ENCODE results near the gene ZG16B. TPM values are rescaled to one million over a fixed set of nuclear protein-coding genes. Genes with fewer than 3 reads are reported as not detected.
A peak's percentile ranks its signal among the peaks of the same experiment; 100 is the strongest.

Gene ZG16B
- total RNA-seq, 1 experiment from 2014 or later, result 8.6 TPM

DNA sequence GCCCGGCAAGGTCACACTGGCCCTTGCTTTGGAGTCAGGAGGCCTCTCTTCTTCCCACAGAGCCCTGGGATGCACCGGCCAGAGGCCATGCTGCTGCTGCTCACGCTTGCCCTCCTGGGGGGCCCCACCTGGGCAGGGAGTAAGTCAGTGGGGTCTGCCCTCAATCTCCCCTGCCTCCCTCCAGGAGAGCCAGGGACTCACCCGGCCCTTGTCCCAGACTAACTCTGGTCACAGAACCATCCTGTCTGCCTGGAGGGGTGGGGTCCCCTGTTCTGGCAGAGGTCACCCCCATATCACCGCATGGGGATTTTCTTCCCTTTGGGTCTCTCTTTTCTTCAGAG, 222 bp downstream of the ZG16B start:
- peak; percentile 51; the same call in 1 of the 2 replicates for ATAC-seq
- H3K27me3 ChIP-seq (ENCODE audit: low read length), result no peaks in the 10 kb centered on the region
- intact Hi-C loops (cut with micrococcal nuclease), result no loop called here
- H3F3A ChIP-seq (ENCODE audit: low read length, unreplicated experiment), result no peaks in the 10 kb centered on the region
- peak overlapping the region; percentile 48 for H3K4me2 ChIP-seq (ENCODE audit: low read length)
- H2AFZ ChIP-seq (ENCODE audit: low read length), result peak overlapping the region; percentile 57
- BruUV-seq (replicated peaks), result TSS peak; percentile 79
- no peaks in the 10 kb centered on the region for H4K20me1 ChIP-seq (ENCODE audit: low read length)
- H3K4me1 ChIP-seq (ENCODE audit: insufficient read depth, low read length), result peaks cover 14% of the 10 kb centered on the region
- ChIA-PET POLR2A (ENCODE audit: unreplicated experiment) (no interaction called here), CTCF (no interaction called here)
- H3K4me3 ChIP-seq (ENCODE audit: low read length), result no peak overlapping the region; the same call in 1 of the 2 replicates
- TF ChIP-seq EZH2phosphoT487 (IDR thresholded peaks at IDR 0.05; ENCODE audit: borderline replicate concordance, low read length) (no peak), EZH2 (IDR thresholded peaks at IDR 0.05; ENCODE audit: low read length, unreplicated experiment) (no peak)
- TF ChIP-seq, protein P1, sequence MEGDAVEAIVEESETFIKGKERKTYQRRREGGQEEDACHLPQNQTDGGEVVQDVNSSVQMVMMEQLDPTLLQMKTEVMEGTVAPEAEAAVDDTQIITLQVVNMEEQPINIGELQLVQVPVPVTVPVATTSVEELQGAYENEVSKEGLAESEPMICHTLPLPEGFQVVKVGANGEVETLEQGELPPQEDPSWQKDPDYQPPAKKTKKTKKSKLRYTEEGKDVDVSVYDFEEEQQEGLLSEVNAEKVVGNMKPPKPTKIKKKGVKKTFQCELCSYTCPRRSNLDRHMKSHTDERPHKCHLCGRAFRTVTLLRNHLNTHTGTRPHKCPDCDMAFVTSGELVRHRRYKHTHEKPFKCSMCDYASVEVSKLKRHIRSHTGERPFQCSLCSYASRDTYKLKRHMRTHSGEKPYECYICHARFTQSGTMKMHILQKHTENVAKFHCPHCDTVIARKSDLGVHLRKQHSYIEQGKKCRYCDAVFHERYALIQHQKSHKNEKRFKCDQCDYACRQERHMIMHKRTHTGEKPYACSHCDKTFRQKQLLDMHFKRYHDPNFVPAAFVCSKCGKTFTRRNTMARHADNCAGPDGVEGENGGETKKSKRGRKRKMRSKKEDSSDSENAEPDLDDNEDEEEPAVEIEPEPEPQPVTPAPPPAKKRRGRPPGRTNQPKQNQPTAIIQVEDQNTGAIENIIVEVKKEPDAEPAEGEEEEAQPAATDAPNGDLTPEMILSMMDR (conservative IDR thresholded peaks at IDR 0.05; ENCODE audit: low read depth, low read length), result no peak
- H3K27ac ChIP-seq (ENCODE audit: low read length), result peak overlapping the region; percentile 71
- H3K9me3 ChIP-seq (ENCODE audit: low read length), result no peaks in the 10 kb centered on the region
- DNase-seq, result no peak
- H3K36me3 ChIP-seq (ENCODE audit: low read depth, low read length), result no peaks in the 10 kb centered on the region
- H3K9ac ChIP-seq (ENCODE audit: low read length), result peak overlapping the region; percentile 51
- no peaks in the 10 kb centered on the region for H3K79me2 ChIP-seq (ENCODE audit: low read length)
- H3K9me2 ChIP-seq (replicated peaks; ENCODE audit: low read length), result no peaks in the 10 kb centered on the region

DNA sequence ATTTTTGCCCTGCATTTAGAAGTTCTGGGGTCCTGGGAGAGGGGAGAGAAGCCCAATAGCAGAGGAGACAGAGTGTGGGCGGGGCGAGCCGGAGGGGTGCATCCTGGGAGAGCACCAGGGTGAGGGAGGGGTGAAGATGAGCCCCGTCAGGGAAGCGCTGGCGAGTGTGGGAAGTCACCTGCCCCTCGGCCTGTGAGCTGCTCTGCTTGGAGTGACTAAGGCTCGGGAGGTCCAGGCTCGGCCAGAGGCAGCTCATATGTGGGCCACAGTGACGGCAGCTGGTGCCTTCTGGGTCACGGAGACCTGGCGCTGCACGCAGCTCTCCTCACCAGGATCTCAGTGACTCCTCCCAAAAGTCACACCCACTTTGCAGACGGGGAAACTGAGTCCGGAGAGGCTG, 1.1 kb downstream of the ZG16B start:
- DNase-seq (no peak), ATAC-seq (no peak)
- Histone ChIP-seq H3K27ac (ENCODE audit: low read length) (no peak overlapping the region), H3F3A (ENCODE audit: low read length, unreplicated experiment) (no peaks in the 10 kb centered on the region), H3K4me2 (ENCODE audit: low read length) (no peak overlapping the region), H3K36me3 (ENCODE audit: low read depth, low read length) (no peaks in the 10 kb centered on the region), H3K27me3 (ENCODE audit: low read length) (no peaks in the 10 kb centered on the region), H3K9me2 (replicated peaks; ENCODE audit: low read length) (no peaks in the 10 kb centered on the region), H3K4me3 (ENCODE audit: low read length) (no peak overlapping the region), H2AFZ (ENCODE audit: low read length) (no peak overlapping the region), H4K20me1 (ENCODE audit: low read length) (no peaks in the 10 kb centered on the region), H3K9ac (ENCODE audit: low read length) (no peak overlapping the region), H3K9me3 (ENCODE audit: low read length) (no peaks in the 10 kb centered on the region), H3K79me2 (ENCODE audit: low read length) (no peaks in the 10 kb centered on the region), H3K4me1 (ENCODE audit: insufficient read depth, low read length) (peaks cover 22% of the 10 kb centered on the region)
- TF ChIP-seq, protein P1 (conservative IDR thresholded peaks at IDR 0.05; ENCODE audit: low read depth, low read length), result no peak
- no peak for TF ChIP-seq EZH2phosphoT487 (IDR thresholded peaks at IDR 0.05; ENCODE audit: borderline replicate concordance, low read length)
- TF ChIP-seq EZH2 (IDR thresholded peaks at IDR 0.05; ENCODE audit: low read length, unreplicated experiment), result no peak
- no TSS peak for BruUV-seq (replicated peaks)
- ChIA-PET CTCF (no interaction called here), POLR2A (ENCODE audit: unreplicated experiment) (no interaction called here)
- intact Hi-C loops (cut with micrococcal nuclease), result no loop called here

DNA sequence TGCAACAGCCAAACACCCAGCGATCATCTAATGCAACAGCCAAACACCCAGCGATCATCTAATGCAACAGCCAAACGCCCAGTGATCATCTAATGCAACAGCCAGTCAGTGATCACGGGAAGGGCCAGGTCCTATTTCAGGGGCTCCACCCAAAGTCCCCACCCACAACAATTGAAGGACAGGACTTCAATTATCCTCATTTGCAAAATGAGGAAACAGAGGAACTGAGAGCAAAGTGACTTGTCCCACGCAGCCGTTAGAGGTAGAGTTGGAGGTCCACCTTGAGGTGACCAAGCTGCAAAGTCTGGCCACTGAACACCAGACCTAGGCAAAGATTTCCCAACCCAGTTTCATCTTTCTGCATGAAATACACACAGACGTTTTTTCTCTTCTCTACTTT, 3.7 kb downstream of the ZG16B start:
- H3K9me2 ChIP-seq (replicated peaks; ENCODE audit: low read length), result no peaks in the 10 kb centered on the region
- H3K36me3 ChIP-seq (ENCODE audit: low read depth, low read length), result no peaks in the 10 kb centered on the region
- H3K9ac ChIP-seq (ENCODE audit: low read length), result no peak overlapping the region
- ATAC-seq (no peak), DNase-seq (no peak)
- BruUV-seq (replicated peaks), result no TSS peak
- H3K4me1 ChIP-seq (ENCODE audit: insufficient read depth, low read length), result peaks cover 31% of the 10 kb centered on the region
- POLR2A ChIA-PET (ENCODE audit: unreplicated experiment), result no interaction called here
- intact Hi-C loops (cut with micrococcal nuclease), result no loop called here
- H4K20me1 ChIP-seq (ENCODE audit: low read length), result no peaks in the 10 kb centered on the region
- H2AFZ ChIP-seq (ENCODE audit: low read length), result no peak overlapping the region
- CTCF ChIA-PET, result no interaction called here
- no peak overlapping the region for H3K4me3 ChIP-seq (ENCODE audit: low read length)
- H3K9me3 ChIP-seq (ENCODE audit: low read length), result no peaks in the 10 kb centered on the region
- H3K79me2 ChIP-seq (ENCODE audit: low read length), result no peaks in the 10 kb centered on the region
- no peak overlapping the region for H3K4me2 ChIP-seq (ENCODE audit: low read length)
- H3F3A ChIP-seq (ENCODE audit: low read length, unreplicated experiment), result no peaks in the 10 kb centered on the region
- H3K27ac ChIP-seq (ENCODE audit: low read length), result no peak overlapping the region
- no peaks in the 10 kb centered on the region for H3K27me3 ChIP-seq (ENCODE audit: low read length)
- TF ChIP-seq EZH2 (IDR thresholded peaks at IDR 0.05; ENCODE audit: low read length, unreplicated experiment), result no peak
- TF ChIP-seq EZH2phosphoT487 (IDR thresholded peaks at IDR 0.05; ENCODE audit: borderline replicate concordance, low read length), result no peak
- TF ChIP-seq, protein P1 (conservative IDR thresholded peaks at IDR 0.05; ENCODE audit: low read depth, low read length), result no peak

All from PC-3 (cell line).